Muscle of back (tissue), 11 donors: Measurements from ENCODE around the gene ACOT7. TPM values are rescaled to one million over a fixed set of nuclear protein-coding genes. Genes with fewer than 3 reads are reported as not detected.

Source experiments
- DNase-seq, 3 donors: peaks; one replicate each; pipeline versions ENCODE4 v3.0.0 to v3.0.0-alpha.2; 2013
- polyA plus RNA-seq, 10 donors: library from polyadenylated mRNA; unstranded; fragments of 120-200 nt; gene quantifications; one replicate each; pipeline ENCODE4 v1.2.1, GENCODE V29; 2013; ENCODE audit not compliant: insufficient read length in 10 of 10

The ACOT7 gene
- polyA plus RNA-seq, 10 donors, result 14.1 to 25.9 (median 17.0) TPM

- DNase-seq, result peak in 1 of 3 donors; percentile 60
Observed at GRCh38 chr1:6271554-6271953, 122.0 kb downstream of the ACOT7 start.

GRCh38 chr1:6271006-6271405 is 122.6 kb downstream of the ACOT7 start:
- peak in 1 of 3 donors; percentile 89 for DNase-seq

GRCh38 chr1:6270401-6270800 is 123.2 kb downstream of the ACOT7 start:
- no peak for DNase-seq

GRCh38 chr1:6269720-6270400 is 123.7 kb downstream of the ACOT7 start:
- peak in 1 of 3 donors; percentile 78 for DNase-seq

GRCh38 chr1:6269296-6269695 is 124.3 kb downstream of the ACOT7 start:
- DNase-seq, result no peak

GRCh38 chr1:6268415-6268814 is 125.2 kb downstream of the ACOT7 start:
- DNase-seq, result no peak

GRCh38 chr1:6267686-6268322 is 125.8 kb downstream of the ACOT7 start:
- no peak for DNase-seq

GRCh38 chr1:6266641-6267040 is 126.9 kb downstream of the ACOT7 start:
- DNase-seq, result no peak

- no peak for DNase-seq
Observed at GRCh38 chr1:6265151-6265550, 128.4 kb downstream of the ACOT7 start.

- DNase-seq, result peak in 1 of 3 donors; percentile 48
Observed at GRCh38 chr1:6263716-6264115, 129.9 kb downstream of the ACOT7 start.

GRCh38 chr1:6262555-6263420 is 130.8 kb downstream of the ACOT7 start:
- DNase-seq, result peak; percentile 75 to 95 (median 89)

GRCh38 chr1:6261615-6261995 is 132.0 kb downstream of the ACOT7 start:
- DNase-seq, result peak; percentile 62 to 78 (median 67)

- DNase-seq, result peak in 1 of 3 donors; percentile 78
Observed at GRCh38 chr1:6260961-6261614, 132.5 kb downstream of the ACOT7 start, which contains the start of gene GPR153. GPR153 (minus strand) TSS chr1:6261098; CDS start chr1:6254905, 6,193 bp downstream.

- DNase-seq, result peak in 1 of 3 donors; percentile 71
Observed at GRCh38 chr1:6260433-6260934, 133.1 kb downstream of the ACOT7 start.

GRCh38 chr1:6259491-6260362 is 133.8 kb downstream of the ACOT7 start:
- DNase-seq, result peak in 1 of 3 donors; percentile 89

- no peak for DNase-seq
Observed at GRCh38 chr1:6258675-6259074, 134.9 kb downstream of the ACOT7 start.

- DNase-seq, result no peak
Observed at GRCh38 chr1:6257541-6258069, 136.0 kb downstream of the ACOT7 start.

- no peak for DNase-seq
Observed at GRCh38 chr1:6256645-6257044, 136.9 kb downstream of the ACOT7 start.

GRCh38 chr1:6254691-6255090 is 138.9 kb downstream of the ACOT7 start:
- no peak for DNase-seq

GRCh38 chr1:6253380-6253779 is 140.2 kb downstream of the ACOT7 start:
- DNase-seq, result no peak
